Lower lobe of right lung (tissue), 2 donors: ENCODE results near the gene HOXC5. TPM values are rescaled to one million over a fixed set of nuclear protein-coding genes. Genes with fewer than 3 reads are reported as not detected.
A peak's percentile ranks its signal among the peaks of the same experiment; 100 is the strongest.
"Not testable (repeated sequence)": the region's sequence is repeated elsewhere in the genome, so short reads cannot be mapped to it uniquely, and the experiment has no call there.

ENCODE experiments used
- ATAC-seq, 2 donors: fragments of 200-7000 bp; cut with Tn5 transposase; one replicate each; pipeline ENCODE4 v1.9.1; 2020 to 2022; ENCODE audit warnings: mild to moderate bottlenecking in 2 of 2, moderate library complexity in 2 of 2
- DNase-seq: peaks from one replicate; pipeline ENCODE4 v3.0.0-alpha.2; 2020
- H3K27ac ChIP-seq: fragments of 200-600 bp; one replicate; pipeline ENCODE4 v1.8.0; 2022
- H3K27me3 ChIP-seq: fragments of 200-600 bp; one replicate; pipeline ENCODE4 v1.8.0; 2022; ENCODE audit warnings: low read depth
- H3K36me3 ChIP-seq: fragments of 200-600 bp; one replicate; pipeline ENCODE4 v1.8.0; 2022; ENCODE audit warnings: mild to moderate bottlenecking
- H3K4me1 ChIP-seq: fragments of 200-600 bp; one replicate; pipeline ENCODE4 v1.8.0; 2022
- H3K4me3 ChIP-seq: fragments of 200-600 bp; one replicate; pipeline ENCODE4 v1.8.0; 2022; ENCODE audit warnings: mild to moderate bottlenecking
- H3K9me3 ChIP-seq: fragments of 200-600 bp; one replicate; pipeline ENCODE4 v1.8.0; 2022
- intact Hi-C: fragments of 100-400 bp; cut with DNase I; formaldehyde crosslinking; loops from one replicate; pipeline ENCODE4 v1.11.0; 2022
- total RNA-seq: library from RNA; stranded (reverse); fragmentation: NEBNext Ultra II Directional; extraction: Animal tissue kit (Norgen Biotek cat#: 25700); gene quantifications from one replicate; pipeline ENCODE4 v1.2.1, GENCODE V29; 2021
- TF ChIP-seq, protein P1 (sequence below): fragments of 200-600 bp; IDR thresholded peaks from one replicate; pipeline ENCODE4 v1.8.0; 2022; ENCODE audit warnings: antibody characterized with exemption, mild to moderate bottlenecking
- donor health status: DM: no; HTN: yes; CAD: no; lungs with severe emphysema.

Gene HOXC5
- total RNA-seq, 1 donor from 2014 or later = not detected

DNA sequence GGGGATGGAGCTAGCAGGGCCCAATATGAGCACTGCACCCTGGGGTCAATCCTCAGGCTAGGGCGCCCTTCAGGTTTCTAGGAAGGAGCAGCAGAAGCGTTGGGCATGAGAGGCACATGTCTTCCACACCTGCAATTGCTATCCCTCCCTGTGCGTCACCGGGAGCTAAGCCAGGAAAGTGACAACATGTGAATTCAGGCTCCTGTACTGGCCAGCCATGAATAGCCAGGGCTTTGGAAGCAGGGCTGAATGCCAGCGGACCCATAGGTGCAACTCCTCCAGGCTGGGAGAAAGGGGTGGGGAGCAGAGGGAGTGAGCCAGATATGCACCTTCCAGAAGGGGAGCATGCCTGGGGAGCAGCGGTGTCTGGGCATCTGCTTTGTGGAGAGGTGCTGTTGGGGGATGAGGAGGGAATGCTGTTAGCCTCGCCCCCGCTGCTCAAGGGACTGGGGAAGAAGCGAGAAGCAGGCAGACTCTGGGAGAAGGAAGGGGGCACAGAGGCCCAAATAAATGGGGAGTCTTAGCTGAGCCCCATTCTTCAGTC is 6.1 kb downstream of the HOXC5 start:
- intact Hi-C loops = no loop called here
- Histone ChIP-seq H3K4me1 (no peaks in the 10 kb centered on the region), H3K9me3 (no peaks in the 10 kb centered on the region), H3K4me3 (no peak overlapping the region), H3K27ac (no peak overlapping the region), H3K36me3 (no peaks in the 10 kb centered on the region), H3K27me3 (peaks cover 88% of the 10 kb centered on the region)
- DNase-seq (no peak), ATAC-seq (peak in 1 of 2 donors; percentile 23)
- TF ChIP-seq, protein P1, sequence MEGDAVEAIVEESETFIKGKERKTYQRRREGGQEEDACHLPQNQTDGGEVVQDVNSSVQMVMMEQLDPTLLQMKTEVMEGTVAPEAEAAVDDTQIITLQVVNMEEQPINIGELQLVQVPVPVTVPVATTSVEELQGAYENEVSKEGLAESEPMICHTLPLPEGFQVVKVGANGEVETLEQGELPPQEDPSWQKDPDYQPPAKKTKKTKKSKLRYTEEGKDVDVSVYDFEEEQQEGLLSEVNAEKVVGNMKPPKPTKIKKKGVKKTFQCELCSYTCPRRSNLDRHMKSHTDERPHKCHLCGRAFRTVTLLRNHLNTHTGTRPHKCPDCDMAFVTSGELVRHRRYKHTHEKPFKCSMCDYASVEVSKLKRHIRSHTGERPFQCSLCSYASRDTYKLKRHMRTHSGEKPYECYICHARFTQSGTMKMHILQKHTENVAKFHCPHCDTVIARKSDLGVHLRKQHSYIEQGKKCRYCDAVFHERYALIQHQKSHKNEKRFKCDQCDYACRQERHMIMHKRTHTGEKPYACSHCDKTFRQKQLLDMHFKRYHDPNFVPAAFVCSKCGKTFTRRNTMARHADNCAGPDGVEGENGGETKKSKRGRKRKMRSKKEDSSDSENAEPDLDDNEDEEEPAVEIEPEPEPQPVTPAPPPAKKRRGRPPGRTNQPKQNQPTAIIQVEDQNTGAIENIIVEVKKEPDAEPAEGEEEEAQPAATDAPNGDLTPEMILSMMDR = no peak

DNA sequence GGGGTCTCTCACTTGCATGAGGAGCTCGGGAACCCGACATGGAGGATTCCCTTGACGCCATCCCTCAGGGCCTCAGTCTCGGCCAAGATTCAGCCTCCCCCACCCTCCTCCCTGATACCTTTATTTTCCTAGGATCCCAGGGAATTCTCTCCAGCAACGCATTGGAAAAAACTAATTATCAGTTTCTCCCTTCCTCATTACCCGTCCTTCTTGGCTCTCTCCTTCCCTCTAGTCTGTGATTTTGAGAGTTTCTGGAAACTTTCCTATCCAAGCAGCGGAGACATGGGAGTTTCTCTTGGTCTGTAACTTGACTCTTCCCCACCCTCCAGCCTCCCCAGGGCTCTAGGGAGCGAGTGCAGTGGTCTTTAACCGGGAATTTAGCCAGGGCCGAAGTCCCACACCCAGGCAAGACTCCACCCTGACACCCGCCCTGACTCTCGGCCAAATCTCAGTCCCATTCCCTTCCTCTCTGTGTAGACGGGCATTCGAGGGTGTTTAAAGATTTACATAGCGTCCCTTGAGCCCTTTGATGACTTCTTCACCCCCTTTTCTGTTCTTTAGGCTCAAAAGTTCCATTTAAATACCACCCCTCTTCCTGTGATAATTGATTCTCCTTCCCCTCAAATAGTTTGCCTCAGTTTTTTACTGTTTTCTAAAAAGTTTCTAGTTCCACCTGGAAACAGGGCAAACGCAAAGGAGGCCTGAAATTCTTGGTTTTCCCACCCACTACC is 6.7 kb downstream of the HOXC5 start:
- intact Hi-C loops = no loop called here

DNA sequence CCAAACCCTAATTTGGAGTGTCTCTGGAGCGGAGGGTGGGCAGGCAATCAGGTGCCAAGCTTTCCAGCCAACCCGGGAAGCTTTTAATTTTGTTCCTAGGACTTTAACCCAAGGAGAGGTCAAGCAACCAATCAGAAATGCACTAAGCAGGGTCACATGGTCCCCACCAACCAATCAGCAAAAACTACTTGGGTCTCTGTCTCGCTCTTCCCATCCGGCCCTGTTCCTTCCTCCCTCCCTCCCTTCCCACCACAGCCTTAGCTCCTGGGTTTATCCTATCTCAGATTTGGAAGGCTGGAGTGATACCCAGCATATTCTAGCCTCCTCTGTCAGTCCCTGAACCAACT is 7.3 kb downstream of the HOXC5 start:
- intact Hi-C loops = no loop called here
- no peak for DNase-seq

More for the DNA sequence above, 6.7 kb downstream of the HOXC5 start:
- TF ChIP-seq, protein P1 = no peak
- ATAC-seq (no peak), DNase-seq (no peak)
- H3K4me1 ChIP-seq = no peaks in the 10 kb centered on the region
- no peak overlapping the region for H3K4me3 ChIP-seq
- H3K27me3 ChIP-seq = peaks cover 86% of the 10 kb centered on the region
- no peaks in the 10 kb centered on the region for H3K36me3 ChIP-seq
- H3K27ac ChIP-seq = no peak overlapping the region
- no peaks in the 10 kb centered on the region for H3K9me3 ChIP-seq

DNA sequence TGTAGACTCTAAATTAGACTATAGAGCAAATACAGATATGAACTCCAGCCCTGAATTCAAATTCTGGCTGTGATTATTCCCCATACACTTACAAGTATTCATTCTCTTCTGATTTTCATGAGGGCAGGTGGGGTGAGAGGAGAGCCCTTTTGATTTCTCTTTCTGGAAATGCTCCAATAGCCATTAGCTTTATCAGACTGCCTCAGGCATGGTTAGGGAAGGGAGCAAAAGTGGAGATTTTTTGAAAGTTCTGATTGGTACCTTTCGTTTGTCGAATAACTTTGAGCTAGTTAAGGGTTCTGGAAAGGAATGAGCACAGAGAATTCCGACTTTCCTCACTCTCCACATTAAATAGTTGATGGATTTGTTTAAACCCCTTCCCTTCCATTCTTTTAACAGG is 7.8 kb downstream of the HOXC5 start:
- Histone ChIP-seq H3K27me3 (peaks cover 86% of the 10 kb centered on the region), H3K27ac (no peak overlapping the region)

More for the DNA sequence above, 7.3 kb downstream of the HOXC5 start:
- Histone ChIP-seq H3K4me3 (no peak overlapping the region), H3K27ac (no peak overlapping the region), H3K9me3 (no peaks in the 10 kb centered on the region), H3K27me3 (peaks cover 86% of the 10 kb centered on the region), H3K36me3 (no peaks in the 10 kb centered on the region), H3K4me1 (no peaks in the 10 kb centered on the region)
- ATAC-seq = no peak
- TF ChIP-seq, protein P1 = no peak

DNA sequence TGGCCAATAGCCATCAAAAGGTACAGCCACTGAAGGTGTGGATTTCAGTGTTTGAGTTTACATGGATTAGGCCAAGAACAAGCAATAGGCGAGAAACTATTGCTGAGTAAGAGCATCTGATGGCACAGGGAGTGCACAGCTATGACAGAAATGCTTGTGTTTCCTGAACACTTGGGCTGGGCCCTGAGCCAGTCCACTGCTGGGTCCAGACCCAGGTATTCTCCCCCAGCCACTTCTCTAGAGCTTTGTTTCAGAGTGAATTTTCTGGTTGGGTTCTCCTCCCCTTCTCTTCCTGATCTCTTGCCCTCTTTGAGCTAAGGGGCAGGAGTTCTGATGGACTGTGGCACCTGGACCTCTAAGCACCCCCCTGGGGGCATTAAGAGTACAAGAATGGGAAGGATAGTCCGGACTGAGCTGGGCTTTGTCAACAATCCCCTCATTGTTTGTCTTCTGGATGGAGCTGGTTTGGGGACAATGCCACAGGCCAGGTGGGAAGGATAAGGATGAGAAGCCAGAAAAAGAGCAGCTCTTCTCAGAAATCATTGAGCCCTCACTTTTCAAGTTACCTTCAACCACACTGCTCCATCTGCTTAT is 8.3 kb downstream of the HOXC5 start:
- TF ChIP-seq, protein P1 = no peak
- peaks cover 87% of the 10 kb centered on the region for H3K27me3 ChIP-seq
- ATAC-seq (no peak), DNase-seq (no peak)
- H3K27ac ChIP-seq = no peak overlapping the region
- H3K4me1 ChIP-seq = no peaks in the 10 kb centered on the region
- H3K36me3 ChIP-seq = no peaks in the 10 kb centered on the region
- intact Hi-C loops = no loop called here
- no peaks in the 10 kb centered on the region for H3K9me3 ChIP-seq
- H3K4me3 ChIP-seq = no peak overlapping the region

More for the DNA sequence above, 7.8 kb downstream of the HOXC5 start:
- Histone ChIP-seq H3K4me1 (no peaks in the 10 kb centered on the region), H3K36me3 (no peaks in the 10 kb centered on the region), H3K4me3 (no peak overlapping the region), H3K9me3 (no peaks in the 10 kb centered on the region)
- intact Hi-C loops = no loop called here
- ATAC-seq (no peak), DNase-seq (no peak)
- TF ChIP-seq, protein P1 = no peak

DNA sequence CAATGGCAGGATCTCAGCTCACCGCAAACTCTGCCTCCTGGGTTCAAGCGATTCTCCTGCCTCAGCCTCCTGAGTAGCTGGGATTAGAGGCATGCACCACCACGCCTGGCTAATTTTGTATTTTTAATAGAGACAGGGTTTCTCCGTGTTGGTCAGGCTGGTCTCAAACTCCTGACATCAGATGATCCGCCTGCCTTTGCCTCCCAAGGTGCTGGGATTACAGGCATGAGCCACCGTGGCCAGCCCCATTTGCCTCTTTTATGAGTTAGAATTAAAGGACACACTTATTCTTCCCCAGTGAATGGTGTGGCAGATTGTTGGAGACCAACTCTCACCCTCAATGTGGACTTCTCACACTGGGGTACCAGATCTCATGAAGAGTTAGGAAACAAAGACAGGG is 9.2 kb downstream of the HOXC5 start:
- H3K27me3 ChIP-seq = peaks cover 87% of the 10 kb centered on the region
- H3K4me1 ChIP-seq, H3K4me3 ChIP-seq, ATAC-seq, H3K27ac ChIP-seq, intact Hi-C loops, H3K36me3 ChIP-seq, H3K9me3 ChIP-seq, DNase-seq: not testable (repeated sequence)
